Activated T-helper 1 cell treated with anti-CD3 and anti-CD28 coated beads, Interleukin-12 subunit alpha, Interleukin-12 subunit beta, Interleukin-2, Interleukin-4 antibody, amounts not matched to agents 30 ng/mL and 10 ng/mL and 1 ng/mL, durations not matched to agents 14 hours and 24 hours and 36 hours (primary cell): ENCODE measurements around the gene EEF2K. TPM values are rescaled to one million over a fixed set of nuclear protein-coding genes. Genes with fewer than 3 reads are reported as not detected.
"Not testable (repeated sequence)": the region's sequence is repeated elsewhere in the genome, so short reads cannot be mapped to it uniquely, and the experiment has no call there.

Experiments used
- DNase-seq: peaks from one replicate; pipeline ENCODE4 v3.0.0; 2021; ENCODE audit warnings: low spot score
- H3K27ac Mint-ChIP-seq: one replicate; pipeline ENCODE4 v1.8.0; 2021; ENCODE audit warnings: mild to moderate bottlenecking, mixed read lengths
- H3K27me3 Mint-ChIP-seq: one replicate; pipeline ENCODE4 v1.8.0; 2022; ENCODE audit warnings: mild to moderate bottlenecking, moderate library complexity, mixed read lengths; ENCODE audit not compliant: insufficient read depth
- H3K36me3 Mint-ChIP-seq: one replicate; pipeline ENCODE4 v1.8.0; 2021; ENCODE audit warnings: low read depth, mixed read lengths
- H3K4me1 Mint-ChIP-seq: one replicate; pipeline ENCODE4 v1.8.0; 2021; ENCODE audit warnings: low read depth, mixed read lengths
- H3K4me3 Mint-ChIP-seq: one replicate; pipeline ENCODE4 v1.8.0; 2021; ENCODE audit warnings: mild to moderate bottlenecking, moderate library complexity, mixed read lengths
- H3K9me3 Mint-ChIP-seq: one replicate; pipeline ENCODE4 v1.8.0; 2021; ENCODE audit warnings: mixed read lengths
- intact Hi-C: fragments of 100-400 bp; cut with micrococcal nuclease; formaldehyde crosslinking; loops from one replicate; pipeline ENCODE4 v1.15.1; 2024
- total RNA-seq: library from RNA; stranded (reverse); gene quantifications from 2 replicates; pipeline ENCODE4 v1.2.3, GENCODE V29; 2022

EEF2K gene
- total RNA-seq, 1 donor from 2014 or later, result 28.3 TPM

DNA sequence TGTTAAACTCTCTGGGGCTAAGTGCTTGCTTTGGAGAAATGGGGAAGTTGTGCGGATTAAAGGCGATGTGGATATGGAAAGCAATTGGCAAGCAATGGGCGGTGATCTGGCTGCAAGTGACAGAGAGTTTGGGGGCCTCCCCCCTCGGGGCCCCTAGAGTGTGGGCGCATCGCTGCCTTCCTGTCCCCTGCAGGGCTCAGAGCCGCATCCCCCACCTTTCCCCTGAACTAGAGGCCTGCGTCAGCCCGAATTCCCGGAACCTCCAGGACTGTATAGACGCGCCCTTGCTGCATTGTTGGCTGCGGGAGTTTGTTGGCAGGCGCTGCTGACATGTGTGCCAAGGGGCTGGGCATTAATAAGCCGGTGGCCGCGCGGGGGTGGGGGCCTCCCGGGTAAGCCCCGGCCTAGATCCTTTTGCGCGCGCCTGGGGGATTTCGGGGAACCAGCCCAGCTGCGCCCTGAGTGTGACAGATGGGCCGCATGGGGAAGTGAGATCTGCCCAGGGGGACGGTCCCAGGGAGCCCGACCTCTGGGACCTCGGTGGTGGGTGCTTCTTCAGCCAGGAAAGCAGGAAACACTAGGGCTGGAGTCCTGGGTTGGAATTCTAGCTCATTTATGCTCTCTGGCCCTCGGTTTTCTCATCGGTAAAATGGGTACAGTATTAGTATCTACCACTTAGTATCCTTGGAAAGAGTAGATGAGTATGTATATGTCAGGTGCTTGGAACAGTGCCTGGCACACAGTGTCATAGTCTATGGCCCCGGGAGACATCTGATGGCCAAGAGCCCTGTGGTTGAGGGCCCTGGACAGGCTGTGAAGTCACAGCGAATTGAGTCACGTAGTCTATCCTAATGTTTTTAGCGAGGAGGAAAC is 1.0 kb downstream of the EEF2K start:
- Mint-ChIP-seq H3K27me3 (no peaks in the 10 kb centered on the region), H3K9me3 (no peaks in the 10 kb centered on the region), H3K4me1 (peaks cover 31% of the 10 kb centered on the region), H3K36me3 (peaks cover 21% of the 10 kb centered on the region), H3K4me3 (peak overlapping the region; percentile 91), H3K27ac (peak overlapping the region; percentile 91)
- peak; percentile 19 for DNase-seq
- intact Hi-C loops, result loop anchor here (1.0 to 2.0 kb wide), 6 partner anchors 12 to 168 kb away; partner anchors contain the start of genes CDR2 and POLR3E

- peaks cover 25% of the 10 kb centered on the region for H3K36me3 Mint-ChIP-seq
- no peaks in the 10 kb centered on the region for H3K27me3 Mint-ChIP-seq
- intact Hi-C loops, result loop anchor here (2.0 kb wide), 2 partner anchors 33 to 167 kb away; partner anchors contain the start of gene CDR2
- H3K9me3 Mint-ChIP-seq, result no peaks in the 10 kb centered on the region
- peaks cover 31% of the 10 kb centered on the region for H3K4me1 Mint-ChIP-seq
- peak overlapping the region; percentile 91 for H3K4me3 Mint-ChIP-seq
- peak overlapping the region; percentile 91 for H3K27ac Mint-ChIP-seq
- DNase-seq, result no peak
Measured at GRCh38 chr16:22207715-22208360, 1.8 kb downstream of the EEF2K start.

DNA sequence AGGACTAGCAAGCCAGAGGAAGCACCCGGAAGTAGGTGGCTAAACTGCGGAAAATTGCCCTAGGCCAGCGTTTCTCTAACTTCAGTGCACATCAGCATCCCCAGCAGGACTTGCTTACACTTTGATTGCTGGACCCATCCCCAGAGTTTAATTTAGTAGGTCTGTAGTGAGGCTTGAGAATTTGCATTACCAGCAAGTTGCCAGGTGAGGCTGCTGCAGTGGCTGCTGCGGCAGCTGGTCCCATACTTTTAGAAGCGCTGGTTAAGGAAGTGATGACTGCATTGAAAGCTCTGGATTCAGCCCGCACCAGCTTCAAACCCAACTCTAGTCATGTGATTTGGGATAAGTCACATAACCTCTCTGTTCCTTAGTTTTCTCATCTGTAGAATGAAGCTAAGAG is 4.2 kb downstream of the EEF2K start:
- Mint-ChIP-seq H3K27ac (no peak overlapping the region), H3K9me3 (no peaks in the 10 kb centered on the region), H3K4me1 (peaks cover 43% of the 10 kb centered on the region), H3K27me3 (no peaks in the 10 kb centered on the region), H3K36me3 (peaks cover 35% of the 10 kb centered on the region), H3K4me3 (peak overlapping the region; percentile 24)
- intact Hi-C loops, result no loop called here
- no peak for DNase-seq

DNA sequence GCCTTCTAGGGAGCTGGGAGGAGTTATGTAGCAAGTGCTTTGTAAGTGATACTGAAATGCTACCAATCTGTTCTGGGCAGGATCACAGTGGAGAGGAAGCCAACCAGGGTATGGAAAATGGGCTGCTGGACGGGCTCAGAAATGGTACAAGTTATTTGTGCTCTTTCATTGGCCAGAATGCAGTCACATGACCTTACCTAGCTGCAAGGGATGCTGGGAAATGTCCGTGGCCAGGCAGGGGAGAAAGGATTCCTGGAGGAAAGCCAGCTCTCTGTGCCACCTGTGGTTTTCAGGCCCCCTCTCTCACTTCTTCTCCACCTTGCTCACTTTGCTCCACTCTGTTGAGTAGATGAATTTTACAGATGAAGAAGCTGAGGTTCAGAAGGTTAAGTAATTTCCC is 4.8 kb downstream of the EEF2K start:
- no peak for DNase-seq
- H3K36me3 Mint-ChIP-seq, result peaks cover 35% of the 10 kb centered on the region
- H3K4me1 Mint-ChIP-seq, result peaks cover 38% of the 10 kb centered on the region
- peak overlapping the region; percentile 24 for H3K4me3 Mint-ChIP-seq
- H3K9me3 Mint-ChIP-seq, result no peaks in the 10 kb centered on the region
- no peaks in the 10 kb centered on the region for H3K27me3 Mint-ChIP-seq
- intact Hi-C loops, result no loop called here
- no peak overlapping the region for H3K27ac Mint-ChIP-seq

DNA sequence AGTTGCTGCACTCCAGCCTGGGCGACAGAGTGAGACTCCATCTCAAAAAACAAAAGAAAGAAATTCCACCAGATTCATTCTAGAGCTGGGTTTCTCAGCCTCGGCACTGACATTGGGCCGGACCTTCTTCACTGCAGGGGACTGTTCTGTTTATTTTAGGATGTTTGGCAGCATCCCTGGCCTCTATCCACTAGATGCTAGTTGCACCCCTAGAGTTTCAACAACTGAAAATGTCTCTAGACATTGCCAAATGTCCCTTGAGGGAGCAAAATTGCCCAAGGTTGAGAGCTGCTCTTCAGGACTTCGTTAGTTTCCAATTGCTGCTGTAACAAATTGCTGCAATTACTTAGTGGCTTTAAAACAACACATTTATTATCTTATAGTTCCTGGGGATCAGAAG is 7.2 kb downstream of the EEF2K start:
- Mint-ChIP-seq H3K27ac (no peak overlapping the region), H3K9me3 (no peaks in the 10 kb centered on the region), H3K36me3 (peaks cover 32% of the 10 kb centered on the region), H3K4me3 (no peak overlapping the region), H3K4me1 (peaks cover 37% of the 10 kb centered on the region), H3K27me3 (no peaks in the 10 kb centered on the region)
- no peak for DNase-seq
- intact Hi-C loops, result no loop called here

- Mint-ChIP-seq H3K9me3 (no peaks in the 10 kb centered on the region), H3K4me1 (peaks cover 37% of the 10 kb centered on the region), H3K36me3 (peaks cover 32% of the 10 kb centered on the region), H3K27me3 (no peaks in the 10 kb centered on the region), H3K27ac (no peak overlapping the region), H3K4me3 (no peak overlapping the region)
- DNase-seq, result no peak
- intact Hi-C loops, result no loop called here
Measured at GRCh38 chr16:22213801-22214200, 7.7 kb downstream of the EEF2K start.

GRCh38 chr16:22214402-22214801 is 8.3 kb downstream of the EEF2K start:
- Mint-ChIP-seq H3K9me3 (no peaks in the 10 kb centered on the region), H3K36me3 (peaks cover 30% of the 10 kb centered on the region), H3K27me3 (no peaks in the 10 kb centered on the region), H3K27ac (no peak overlapping the region), H3K4me3 (no peak overlapping the region), H3K4me1 (peaks cover 34% of the 10 kb centered on the region)
- no peak for DNase-seq
- intact Hi-C loops, result no loop called here

DNA sequence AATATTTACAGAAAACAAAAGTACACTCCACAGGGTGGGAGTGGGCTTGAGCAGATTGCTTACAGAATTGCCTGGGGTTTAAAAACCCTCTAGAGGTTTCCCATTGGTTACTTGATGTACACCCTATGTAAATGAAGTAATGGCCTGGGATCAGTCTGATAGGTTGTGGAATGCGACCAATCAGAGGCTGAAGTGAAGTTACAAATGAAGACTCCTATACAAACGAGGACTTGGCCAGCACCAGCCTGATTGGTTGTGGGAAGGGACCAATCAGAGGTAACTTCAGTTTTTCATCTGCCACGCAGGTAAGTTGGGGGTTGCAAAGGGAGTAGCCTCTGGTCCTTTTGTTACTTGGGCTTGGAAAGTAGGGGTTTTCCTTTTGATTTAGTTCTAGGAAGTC is 8.8 kb downstream of the EEF2K start:
- Mint-ChIP-seq H3K4me1 (peaks cover 32% of the 10 kb centered on the region), H3K9me3 (no peaks in the 10 kb centered on the region), H3K4me3 (no peak overlapping the region), H3K27ac (no peak overlapping the region), H3K36me3 (peaks cover 29% of the 10 kb centered on the region), H3K27me3 (no peaks in the 10 kb centered on the region)
- DNase-seq, result no peak
- intact Hi-C loops, result no loop called here

- H3K27ac Mint-ChIP-seq, result no peak overlapping the region
- no peaks in the 10 kb centered on the region for H3K27me3 Mint-ChIP-seq
- DNase-seq, result no peak
- intact Hi-C loops, result no loop called here
- peaks cover 26% of the 10 kb centered on the region for H3K4me1 Mint-ChIP-seq
- H3K9me3 Mint-ChIP-seq, result no peaks in the 10 kb centered on the region
- peaks cover 20% of the 10 kb centered on the region for H3K36me3 Mint-ChIP-seq
- no peak overlapping the region for H3K4me3 Mint-ChIP-seq
Measured at GRCh38 chr16:22216191-22216831, 10.2 kb downstream of the EEF2K start.

DNA sequence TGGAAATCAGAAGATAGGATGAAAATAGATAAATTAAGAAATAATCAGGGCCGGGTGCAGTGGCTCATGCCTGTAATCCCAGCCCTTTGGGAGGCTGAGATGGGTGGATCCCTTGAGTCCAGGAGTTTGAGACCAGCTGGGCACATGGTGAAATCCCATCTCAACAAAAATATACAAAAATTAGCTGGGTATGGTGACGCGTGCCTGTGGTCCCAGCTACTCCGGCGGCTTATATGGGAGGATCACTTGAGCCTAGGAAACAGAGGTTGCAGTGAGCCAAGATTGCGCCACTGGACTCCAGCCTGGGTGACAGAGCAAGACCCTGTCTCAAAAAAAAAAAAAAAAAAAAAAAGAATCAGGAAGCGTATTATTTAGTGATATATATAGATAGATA is 10.8 kb downstream of the EEF2K start:
- H3K9me3 Mint-ChIP-seq, intact Hi-C loops: not testable (repeated sequence)

GRCh38 chr16:22217890-22218730 is 12.0 kb downstream of the EEF2K start:
- Mint-ChIP-seq H3K36me3 (peaks cover 11% of the 10 kb centered on the region), H3K27ac (no peak overlapping the region), H3K27me3 (no peaks in the 10 kb centered on the region), H3K4me1 (peaks cover 22% of the 10 kb centered on the region), H3K9me3 (no peaks in the 10 kb centered on the region), H3K4me3 (no peak overlapping the region)
- intact Hi-C loops, result no loop called here
- DNase-seq, result no peak

More for the DNA sequence above, 10.8 kb downstream of the EEF2K start:
- Mint-ChIP-seq H3K36me3 (peaks cover 17% of the 10 kb centered on the region), H3K4me1 (peaks cover 23% of the 10 kb centered on the region)
- not testable (repeated sequence) for H3K27me3 Mint-ChIP-seq, DNase-seq, H3K27ac Mint-ChIP-seq, H3K4me3 Mint-ChIP-seq

DNA sequence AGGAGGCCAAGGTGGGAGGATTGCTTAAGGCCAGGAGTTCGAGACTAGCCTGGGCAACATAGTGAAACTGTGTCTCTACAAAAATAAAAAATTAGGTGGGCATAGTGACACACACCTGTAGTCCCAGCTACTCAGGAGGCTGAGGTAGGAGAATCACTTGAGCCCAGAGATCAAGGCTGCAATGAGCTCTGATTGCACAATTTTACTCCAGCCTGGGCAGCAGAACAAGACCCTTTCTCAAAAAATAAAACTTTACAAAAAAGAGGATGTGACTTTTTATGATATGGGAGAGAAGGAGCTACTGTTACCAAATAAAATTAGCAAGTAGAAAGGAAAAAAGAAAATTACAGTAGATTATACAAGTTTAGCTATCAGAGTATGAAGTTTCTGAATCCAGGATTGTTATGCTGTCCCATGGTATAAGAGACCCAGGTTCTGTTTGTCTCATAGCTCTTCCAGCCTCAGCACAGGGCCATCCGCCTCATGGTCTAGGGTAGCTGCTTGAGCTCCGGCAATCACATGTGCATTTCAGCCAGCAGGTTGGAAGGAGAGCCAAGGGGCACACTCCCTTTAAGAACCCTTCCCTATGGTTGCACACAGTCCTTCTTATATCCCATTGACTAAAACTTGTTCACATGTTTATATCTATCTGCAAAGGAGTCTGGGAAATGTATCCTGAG is 13.5 kb downstream of the EEF2K start:
- peaks cover 5% of the 10 kb centered on the region for H3K36me3 Mint-ChIP-seq
- H3K9me3 Mint-ChIP-seq, result no peaks in the 10 kb centered on the region
- no peak for DNase-seq
- no peak overlapping the region for H3K27ac Mint-ChIP-seq
- no peak overlapping the region for H3K4me3 Mint-ChIP-seq
- intact Hi-C loops, result loop anchor here (5.0 kb wide), 1 partner anchor 58 kb away; no protein-coding TSS in a partner anchor
- H3K27me3 Mint-ChIP-seq, result no peaks in the 10 kb centered on the region
- H3K4me1 Mint-ChIP-seq, result peaks cover 13% of the 10 kb centered on the region
